ENCODE measurements around the gene PPP2R5D. TPM values are rescaled to one million over a fixed set of nuclear protein-coding genes. Genes with fewer than 3 reads are reported as not detected.

PPP2R5D gene
- polyA plus RNA-seq, 2 of the 4 experiments (the other 2 are of a cell fraction), result 26.5 to 34.6 TPM

- POLR2A ChIA-PET, result interaction anchor here (1.4 to 1.6 kb wide), 2 partner anchors 28 to 41 kb away, joined by 3 read pairs; partner anchors contain the start of genes CUL7 and PPP2R5D
- 94% methylated on average over 6 of the region's 6 CpGs for WGBS (ENCODE audit: missing lambda C conversion rate)
- DNase-seq (ENCODE audit: low read depth in 1 of 2, low spot score in 1 of 2), result no peak
- H3K9me3 ChIP-seq, result no peaks in the 10 kb centered on the region
- H3K4me1 ChIP-seq, result peaks cover 13% of the 10 kb centered on the region; the same call in 1 of the 3 replicates
- no peak for FAIRE-seq
- ATAC-seq, result no peak
- no peak overlapping the region for H3K27ac ChIP-seq
- TF ChIP-seq MAZ (IDR thresholded peaks at IDR 0.05; ENCODE audit: borderline replicate concordance, low read depth, low read length) (no peak), TFCP2L1 (CRISPR knock-in tag; IDR thresholded peaks at IDR 0.05) (no peak), NFE2L2 (conservative IDR thresholded peaks at IDR 0.05; ENCODE audit: low read length) (no peak), ZSCAN20 (CRISPR knock-in tag; IDR thresholded peaks at IDR 0.05) (no peak), E2F6 (IDR thresholded peaks at IDR 0.05; ENCODE audit: borderline replicate concordance, low read depth) (no peak), RARB (CRISPR knock-in tag; IDR thresholded peaks at IDR 0.05) (no peak), POLR2A (IDR thresholded peaks at IDR 0.05; ENCODE audit: low read length) (no peak), FOSB (CRISPR knock-in tag; IDR thresholded peaks at IDR 0.05) (no peak), JUNB (IDR thresholded peaks at IDR 0.05) (no peak), MAFK (IDR thresholded peaks at IDR 0.05; ENCODE audit: partially characterized antibody) (no peak), ZFP36 (IDR thresholded peaks at IDR 0.05; ENCODE audit: borderline replicate concordance, partially characterized antibody) (no peak), RNF2 (IDR thresholded peaks at IDR 0.05; ENCODE audit: borderline replicate concordance, low read depth) (no peak)
- TF ChIP-seq, protein P1, sequence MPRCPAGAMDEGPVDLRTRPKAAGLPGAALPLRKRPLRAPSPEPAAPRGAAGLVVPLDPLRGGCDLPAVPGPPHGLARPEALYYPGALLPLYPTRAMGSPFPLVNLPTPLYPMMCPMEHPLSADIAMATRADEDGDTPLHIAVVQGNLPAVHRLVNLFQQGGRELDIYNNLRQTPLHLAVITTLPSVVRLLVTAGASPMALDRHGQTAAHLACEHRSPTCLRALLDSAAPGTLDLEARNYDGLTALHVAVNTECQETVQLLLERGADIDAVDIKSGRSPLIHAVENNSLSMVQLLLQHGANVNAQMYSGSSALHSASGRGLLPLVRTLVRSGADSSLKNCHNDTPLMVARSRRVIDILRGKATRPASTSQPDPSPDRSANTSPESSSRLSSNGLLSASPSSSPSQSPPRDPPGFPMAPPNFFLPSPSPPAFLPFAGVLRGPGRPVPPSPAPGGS (IDR thresholded peaks at IDR 0.05), result no peak
- peak overlapping the region; percentile 79 for H3K4me2 ChIP-seq
- H3K4me3 ChIP-seq, result no peak overlapping the region
- CTCF ChIA-PET, result interaction anchor here (2.0 kb wide), 1 partner anchor 131 kb away, joined by 11 read pairs; no protein-coding TSS in a partner anchor
These were observed 28.0 kb downstream of the PPP2R5D start for GRCh38 chr6:43012364-43012763.

DNA sequence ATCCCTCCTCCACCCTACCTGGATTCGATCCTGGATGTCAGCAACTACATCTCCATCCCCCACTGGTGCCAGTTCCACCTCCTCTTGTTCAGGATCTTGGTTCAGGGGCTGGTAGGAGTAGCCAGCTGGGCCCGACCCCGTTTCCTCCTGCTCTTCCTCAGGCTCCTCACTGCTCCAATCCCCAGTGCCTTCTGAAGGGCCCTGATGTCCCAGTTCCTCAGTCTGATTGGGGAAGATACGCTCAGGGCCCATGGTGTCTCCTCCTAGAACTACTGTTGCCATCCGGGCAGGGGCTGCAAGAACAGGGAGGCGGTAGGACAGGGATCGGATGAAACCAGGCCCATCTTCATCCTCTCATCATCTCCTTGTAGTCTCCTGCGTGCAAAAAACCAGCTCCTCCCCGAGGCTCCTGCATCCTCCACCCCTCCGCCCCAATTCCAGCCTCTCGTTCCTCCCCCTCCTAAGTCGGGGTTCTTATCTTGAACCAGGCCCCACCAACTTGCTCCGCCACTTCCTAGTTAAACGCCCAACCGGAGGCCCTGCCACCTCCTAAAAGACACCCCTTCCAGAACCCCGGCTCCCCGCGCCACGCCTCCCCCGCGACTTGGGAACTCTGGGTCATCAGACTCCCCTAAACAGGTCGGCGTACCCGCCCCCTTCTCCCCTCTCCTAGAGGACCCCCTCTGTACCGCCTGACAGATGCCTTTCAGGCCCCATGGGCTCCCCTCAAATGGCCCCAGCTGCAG, 28.9 kb downstream of the PPP2R5D start:
- no peak for DNase-seq (ENCODE audit: low read depth in 1 of 2, low spot score in 1 of 2)
- peak; percentile 1 to 56; a peak in 4 of 6 replicates for ATAC-seq

GRCh38 chr6:43013843-43014433, 29.6 kb downstream of the PPP2R5D start, which contains the start of the genes KLHDC3 and MEA1:
KLHDC3 (plus strand) TSS chr6:43014249; CDS start chr6:43017193, 2,944 bp downstream.
MEA1 (minus strand) TSS chr6:43013946; CDS start chr6:43013813, 133 bp downstream.
- peak within 1 kb of the TSS; percentile 92 for H3K4me3 ChIP-seq
- no peak for FAIRE-seq
- 5% methylated on average over 8 of the region's 51 CpGs for WGBS (ENCODE audit: missing lambda C conversion rate)
- POLR2A ChIA-PET, result interaction anchor here (0.5 to 2.4 kb wide), 8 partner anchors 9 to 266 kb away, joined by 3 to 15 read pairs (median 4); partner anchors contain the start of genes CUL7, KLC4, MRPL2 and PPP2R5D
- peak within 1 kb of the TSS; percentile 87 to 91 for H3K27ac ChIP-seq
- peak; percentile 94 to 99 for DNase-seq (ENCODE audit: low read depth in 1 of 2, low spot score in 1 of 2)
- no peaks in the 10 kb centered on the region for H3K9me3 ChIP-seq
- peak within 1 kb of the TSS; percentile 99 for H3K4me2 ChIP-seq
- H3K4me1 ChIP-seq, result peaks cover 13% of the 10 kb centered on the region; the same call in 1 of the 3 replicates
- CTCF ChIA-PET, result interaction anchor here (1.2 to 2.0 kb wide), 2 partner anchors 112 to 129 kb away, joined by 3 to 11 read pairs; no protein-coding TSS in a partner anchor
- ATAC-seq, result peak; percentile 94 to 96
- no peak for TF ChIP-seq EP300 (IDR thresholded peaks at IDR 0.05)
- TF ChIP-seq ESRRA (IDR thresholded peaks at IDR 0.05; ENCODE audit: borderline replicate concordance, low read length), result no peak
- no peak for TF ChIP-seq SMC3 (IDR thresholded peaks at IDR 0.05)
- TF ChIP-seq SREBF2 (IDR thresholded peaks at IDR 0.05), result no peak
- no peak for TF ChIP-seq EHF (CRISPR knock-in tag; IDR thresholded peaks at IDR 0.05)
- TF ChIP-seq MAFK (IDR thresholded peaks at IDR 0.05; ENCODE audit: partially characterized antibody), result peak; percentile 33
- peak; percentile 68; the same call in 1 of the 2 replicates for TF ChIP-seq MYC (IDR thresholded peaks at IDR 0.05; ENCODE audit: borderline replicate concordance, low read length)
- TF ChIP-seq NFE2L2 (conservative IDR thresholded peaks at IDR 0.05; ENCODE audit: low read length), result no peak
- TF ChIP-seq CHD4 (IDR thresholded peaks at IDR 0.05; ENCODE audit: borderline replicate concordance), result no peak
- TF ChIP-seq HOXB13 (CRISPR knock-in tag; IDR thresholded peaks at IDR 0.05; ENCODE audit: low read depth), result no peak
- TF ChIP-seq CHD2 (IDR thresholded peaks at IDR 0.05; ENCODE audit: low read length, partially characterized antibody), result no peak
- TF ChIP-seq RARB (CRISPR knock-in tag; IDR thresholded peaks at IDR 0.05), result no peak
- TF ChIP-seq, protein P1 (IDR thresholded peaks at IDR 0.05), result peak; percentile 59; the same call in 1 of the 3 replicates
- no peak for TF ChIP-seq HDAC2 (IDR thresholded peaks at IDR 0.05)
- TF ChIP-seq, protein P2, sequence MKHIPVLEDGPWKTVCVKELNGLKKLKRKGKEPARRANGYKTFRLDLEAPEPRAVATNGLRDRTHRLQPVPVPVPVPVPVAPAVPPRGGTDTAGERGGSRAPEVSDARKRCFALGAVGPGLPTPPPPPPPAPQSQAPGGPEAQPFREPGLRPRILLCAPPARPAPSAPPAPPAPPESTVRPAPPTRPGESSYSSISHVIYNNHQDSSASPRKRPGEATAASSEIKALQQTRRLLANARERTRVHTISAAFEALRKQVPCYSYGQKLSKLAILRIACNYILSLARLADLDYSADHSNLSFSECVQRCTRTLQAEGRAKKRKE (CRISPR knock-in tag; IDR thresholded peaks at IDR 0.05; ENCODE audit: low read depth), result no peak
- no peak for TF ChIP-seq MAZ (IDR thresholded peaks at IDR 0.05; ENCODE audit: borderline replicate concordance, low read depth, low read length)
- TF ChIP-seq TFCP2L1 (CRISPR knock-in tag; IDR thresholded peaks at IDR 0.05), result no peak
- TF ChIP-seq BHLHE40 (IDR thresholded peaks at IDR 0.05; ENCODE audit: low read depth, low read length), result peak; percentile 92

More for the DNA sequence above, 28.9 kb downstream of the PPP2R5D start:
- CTCF ChIA-PET, result interaction anchor here (1.2 to 2.0 kb wide), 2 partner anchors 111 to 130 kb away, joined by 3 to 11 read pairs; no protein-coding TSS in a partner anchor
- POLR2A ChIA-PET, result interaction anchor here (1.2 to 2.4 kb wide), 6 partner anchors 29 to 46 kb away, joined by 3 to 15 read pairs (median 6); partner anchors contain the start of genes CUL7, KLC4, MRPL2 and PPP2R5D
- WGBS (ENCODE audit: missing lambda C conversion rate), result 3% methylated on average over 18 of the region's 25 CpGs
- FAIRE-seq, result no peak
- TF ChIP-seq EHMT2 (IDR thresholded peaks at IDR 0.05; ENCODE audit: low read depth) (no peak), PHF8 (IDR thresholded peaks at IDR 0.05; ENCODE audit: borderline replicate concordance, low read depth) (peak; percentile 38; the same call in 1 of the 2 replicates)
- peak overlapping the region; percentile 87 to 91 for H3K27ac ChIP-seq
- peaks cover 13% of the 10 kb centered on the region; the same call in 1 of the 3 replicates for H3K4me1 ChIP-seq
- peak overlapping the region; percentile 79 for H3K4me2 ChIP-seq
- peak overlapping the region; percentile 92 for H3K4me3 ChIP-seq
- H3K9me3 ChIP-seq, result no peaks in the 10 kb centered on the region
